NCI-H2196 (cell line): Measurements from ENCODE around the gene UBAC2.
A peak's percentile ranks its signal among the peaks of the same experiment; 100 is the strongest.
"Not testable (repeated sequence)": the region's sequence is repeated elsewhere in the genome, so short reads cannot be mapped to it uniquely, and the experiment has no call there.

Experiments
- DNase-seq: peaks from one replicate; lab custom pipeline; 2025; ENCODE audit not compliant: unreplicated experiment; lab: John Stamatoyannopoulos, UW

The UBAC2 gene

GRCh38 chr13:99231721-99232120, 31.1 kb downstream of the UBAC2 start:
- DNase-seq, result no peak

GRCh38 chr13:99237981-99238662, 37.5 kb downstream of the UBAC2 start:
- no peak for DNase-seq

- no peak for DNase-seq
Observed at GRCh38 chr13:99246100-99246499, 45.4 kb downstream of the UBAC2 start.

GRCh38 chr13:99249178-99249577, 48.5 kb downstream of the UBAC2 start:
- not testable (repeated sequence) for DNase-seq

- DNase-seq, result not testable (repeated sequence)
Observed at GRCh38 chr13:99249606-99250005, 49.0 kb downstream of the UBAC2 start.

- DNase-seq, result no peak
Observed at GRCh38 chr13:99250982-99251825, 50.5 kb downstream of the UBAC2 start.

- DNase-seq, result no peak
Observed at GRCh38 chr13:99251921-99252320, 51.3 kb downstream of the UBAC2 start.

- no peak for DNase-seq
Observed at GRCh38 chr13:99254830-99255229, 54.2 kb downstream of the UBAC2 start.

GRCh38 chr13:99255271-99255670, 54.6 kb downstream of the UBAC2 start:
- DNase-seq, result no peak

GRCh38 chr13:99256283-99256682, 55.6 kb downstream of the UBAC2 start:
- DNase-seq, result no peak

GRCh38 chr13:99256709-99257108, 56.1 kb downstream of the UBAC2 start:
- DNase-seq, result no peak

- no peak for DNase-seq
Observed at GRCh38 chr13:99257291-99257690, 56.6 kb downstream of the UBAC2 start.

- no peak for DNase-seq
Observed at GRCh38 chr13:99258210-99258860, 57.7 kb downstream of the UBAC2 start, which contains the start of gene GPR18. Gene GPR18 (minus strand): TSS chr13:99258379. CDS start chr13:99255872, 2,507 bp downstream.

GRCh38 chr13:99258946-99259345, 58.3 kb downstream of the UBAC2 start:
- no peak for DNase-seq

- no peak for DNase-seq
Observed at GRCh38 chr13:99260216-99260615, 59.6 kb downstream of the UBAC2 start.

- no peak for DNase-seq
Observed at GRCh38 chr13:99261059-99261458, 60.4 kb downstream of the UBAC2 start.

- no peak for DNase-seq
Observed at GRCh38 chr13:99263126-99263785, 62.6 kb downstream of the UBAC2 start.

- no peak for DNase-seq
Observed at GRCh38 chr13:99264051-99264450, 63.4 kb downstream of the UBAC2 start.

GRCh38 chr13:99265162-99265800, 64.6 kb downstream of the UBAC2 start:
- DNase-seq, result no peak

- peak; percentile 22 for DNase-seq
Observed at GRCh38 chr13:99265821-99266426, 65.3 kb downstream of the UBAC2 start.
